PFSK-1 (cell line): Measurements from ENCODE around the gene YDJC.

Source experiments
- FOXP2 ChIP-seq: optimal IDR thresholded peaks from 2 replicates; pipeline ENCODE3; 2011; ENCODE audit warnings: borderline replicate concordance, control low read depth, inconsistent platforms; ENCODE audit not compliant: insufficient read depth; ENCODE audit errors: extremely low read length, extremely low read depth
- POLR2AphosphoS5 ChIP-seq: IDR thresholded peaks from 2 replicates; pipeline ENCODE4 v1.6.1; 2012; ENCODE audit warnings: low read depth, mild to moderate bottlenecking, control low read depth, low read length, moderate library complexity
- SIN3A ChIP-seq: IDR thresholded peaks from 2 replicates; pipeline ENCODE4 v1.6.1; 2012; ENCODE audit warnings: mild to moderate bottlenecking, low read length, moderate library complexity, borderline replicate concordance; ENCODE audit not compliant: insufficient read depth
- TAF1 ChIP-seq: IDR thresholded peaks from 2 replicates; pipeline ENCODE4 v1.6.1; 2012; ENCODE audit warnings: low read length, control low read depth, borderline replicate concordance; ENCODE audit not compliant: insufficient read depth
- TF ChIP-seq, protein P1 (sequence below), 2 experiments: IDR thresholded peaks; 2 replicates each; pipeline versions ENCODE4 v1.6.1 to v1.8.0; 2011 to 2012; ENCODE audit warnings: low read depth in 2 of 2, low read length in 2 of 2, control low read depth in 1 of 2, inconsistent platforms in 1 of 2, mild to moderate bottlenecking in 1 of 2, moderate library complexity in 1 of 2; ENCODE audit not compliant: insufficient read depth in 1 of 2

GRCh38 chr22:21582801-21583740 lies 46.8 kb downstream of the YDJC start:
- TF ChIP-seq, protein P1, sequence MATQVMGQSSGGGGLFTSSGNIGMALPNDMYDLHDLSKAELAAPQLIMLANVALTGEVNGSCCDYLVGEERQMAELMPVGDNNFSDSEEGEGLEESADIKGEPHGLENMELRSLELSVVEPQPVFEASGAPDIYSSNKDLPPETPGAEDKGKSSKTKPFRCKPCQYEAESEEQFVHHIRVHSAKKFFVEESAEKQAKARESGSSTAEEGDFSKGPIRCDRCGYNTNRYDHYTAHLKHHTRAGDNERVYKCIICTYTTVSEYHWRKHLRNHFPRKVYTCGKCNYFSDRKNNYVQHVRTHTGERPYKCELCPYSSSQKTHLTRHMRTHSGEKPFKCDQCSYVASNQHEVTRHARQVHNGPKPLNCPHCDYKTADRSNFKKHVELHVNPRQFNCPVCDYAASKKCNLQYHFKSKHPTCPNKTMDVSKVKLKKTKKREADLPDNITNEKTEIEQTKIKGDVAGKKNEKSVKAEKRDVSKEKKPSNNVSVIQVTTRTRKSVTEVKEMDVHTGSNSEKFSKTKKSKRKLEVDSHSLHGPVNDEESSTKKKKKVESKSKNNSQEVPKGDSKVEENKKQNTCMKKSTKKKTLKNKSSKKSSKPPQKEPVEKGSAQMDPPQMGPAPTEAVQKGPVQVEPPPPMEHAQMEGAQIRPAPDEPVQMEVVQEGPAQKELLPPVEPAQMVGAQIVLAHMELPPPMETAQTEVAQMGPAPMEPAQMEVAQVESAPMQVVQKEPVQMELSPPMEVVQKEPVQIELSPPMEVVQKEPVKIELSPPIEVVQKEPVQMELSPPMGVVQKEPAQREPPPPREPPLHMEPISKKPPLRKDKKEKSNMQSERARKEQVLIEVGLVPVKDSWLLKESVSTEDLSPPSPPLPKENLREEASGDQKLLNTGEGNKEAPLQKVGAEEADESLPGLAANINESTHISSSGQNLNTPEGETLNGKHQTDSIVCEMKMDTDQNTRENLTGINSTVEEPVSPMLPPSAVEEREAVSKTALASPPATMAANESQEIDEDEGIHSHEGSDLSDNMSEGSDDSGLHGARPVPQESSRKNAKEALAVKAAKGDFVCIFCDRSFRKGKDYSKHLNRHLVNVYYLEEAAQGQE (IDR thresholded peaks at IDR 0.05; ENCODE audit: insufficient read depth in 1 of 2, low read depth in 2 of 2, low read length in 2 of 2), result no peak
- TF ChIP-seq POLR2AphosphoS5 (no peak), TAF1 (no peak), SIN3A (no peak), FOXP2 (no peak)
